ENCODE results near the gene LRRC74A.

DNA sequence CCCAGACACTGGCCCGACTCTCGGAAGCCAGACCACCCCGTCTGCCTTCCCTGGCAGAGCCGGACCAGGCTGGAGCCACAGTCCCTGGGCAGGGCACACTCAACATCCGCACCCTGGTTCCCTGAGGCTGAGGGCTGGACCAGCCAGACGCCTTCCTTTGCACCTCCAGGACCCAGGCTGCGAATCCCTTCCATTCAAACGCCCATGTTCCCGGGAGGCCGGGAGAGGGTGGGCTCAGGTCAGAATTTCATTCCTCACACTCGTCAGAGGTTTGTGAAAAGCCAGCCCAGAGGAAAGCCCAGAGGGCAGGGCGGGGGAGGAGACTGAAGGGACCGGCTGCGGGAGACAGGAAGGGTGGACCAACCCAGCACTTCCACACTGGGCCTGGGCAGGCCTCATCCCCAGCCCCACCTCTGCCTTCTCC, 58.7 kb downstream of the LRRC74A start:
- TF ChIP-seq, protein P1, sequence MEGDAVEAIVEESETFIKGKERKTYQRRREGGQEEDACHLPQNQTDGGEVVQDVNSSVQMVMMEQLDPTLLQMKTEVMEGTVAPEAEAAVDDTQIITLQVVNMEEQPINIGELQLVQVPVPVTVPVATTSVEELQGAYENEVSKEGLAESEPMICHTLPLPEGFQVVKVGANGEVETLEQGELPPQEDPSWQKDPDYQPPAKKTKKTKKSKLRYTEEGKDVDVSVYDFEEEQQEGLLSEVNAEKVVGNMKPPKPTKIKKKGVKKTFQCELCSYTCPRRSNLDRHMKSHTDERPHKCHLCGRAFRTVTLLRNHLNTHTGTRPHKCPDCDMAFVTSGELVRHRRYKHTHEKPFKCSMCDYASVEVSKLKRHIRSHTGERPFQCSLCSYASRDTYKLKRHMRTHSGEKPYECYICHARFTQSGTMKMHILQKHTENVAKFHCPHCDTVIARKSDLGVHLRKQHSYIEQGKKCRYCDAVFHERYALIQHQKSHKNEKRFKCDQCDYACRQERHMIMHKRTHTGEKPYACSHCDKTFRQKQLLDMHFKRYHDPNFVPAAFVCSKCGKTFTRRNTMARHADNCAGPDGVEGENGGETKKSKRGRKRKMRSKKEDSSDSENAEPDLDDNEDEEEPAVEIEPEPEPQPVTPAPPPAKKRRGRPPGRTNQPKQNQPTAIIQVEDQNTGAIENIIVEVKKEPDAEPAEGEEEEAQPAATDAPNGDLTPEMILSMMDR (optimal IDR thresholded peaks at IDR 0.05 in 1 of 3, IDR thresholded peaks at IDR 0.05 in 1 of 3, conservative IDR thresholded peaks at IDR 0.05 in 1 of 3; ENCODE audit: extremely low read depth in 1 of 3, insufficient read depth in 2 of 3, low read length in 3 of 3), result no peak
- TF ChIP-seq EZH2 (IDR thresholded peaks at IDR 0.05; ENCODE audit: low read length), result no peak

Data from keratinocyte (primary cell).